ENCODE data around the gene HTATSF1. TPM values are rescaled to one million over a fixed set of nuclear protein-coding genes. Genes with fewer than 3 reads are reported as not detected.

Gene HTATSF1
- total RNA-seq, 1 donor from 2014 or later = 60.9 TPM

DNA sequence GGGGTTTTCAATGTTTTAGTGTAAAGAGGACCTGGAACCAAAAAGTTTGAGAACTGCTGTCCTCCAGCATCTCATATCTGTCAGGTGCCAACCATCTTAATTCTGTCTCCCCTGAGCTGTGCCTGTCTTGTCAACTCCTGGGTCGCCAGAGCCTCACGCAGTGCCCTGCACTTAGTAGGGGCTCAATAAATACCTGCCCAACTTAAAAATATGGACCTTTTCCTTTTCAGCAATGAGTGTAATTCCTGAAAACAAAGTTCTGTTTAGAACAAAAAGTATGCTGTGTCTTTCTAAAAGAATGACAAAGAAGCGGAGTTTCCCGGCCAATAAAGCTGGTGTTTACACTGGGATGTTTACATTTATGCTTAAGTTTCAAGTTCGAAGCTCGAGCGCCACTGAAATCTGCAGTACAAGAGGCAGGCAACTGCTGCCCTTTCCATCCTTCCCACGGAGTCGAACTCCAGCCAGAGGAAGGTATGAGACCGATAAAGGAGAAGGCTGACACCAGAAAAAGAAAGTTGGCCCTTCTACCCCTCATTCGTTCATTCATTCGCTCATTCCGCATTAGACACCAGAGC, 1.1 kb upstream of the HTATSF1 start:
- peaks cover 7% of the 10 kb centered on the region for H3K4me1 ChIP-seq
- H3K27ac ChIP-seq = peak overlapping the region; percentile 88
- peak overlapping the region; percentile 52 to 54 for H3K4me3 ChIP-seq
- TF ChIP-seq POLR2A (IDR thresholded peaks at IDR 0.05) (no peak), POLR2AphosphoS5 (IDR thresholded peaks at IDR 0.05; ENCODE audit: insufficient read depth in 1 of 2, low read depth in 1 of 2) (no peak)
- TF ChIP-seq, protein P1, sequence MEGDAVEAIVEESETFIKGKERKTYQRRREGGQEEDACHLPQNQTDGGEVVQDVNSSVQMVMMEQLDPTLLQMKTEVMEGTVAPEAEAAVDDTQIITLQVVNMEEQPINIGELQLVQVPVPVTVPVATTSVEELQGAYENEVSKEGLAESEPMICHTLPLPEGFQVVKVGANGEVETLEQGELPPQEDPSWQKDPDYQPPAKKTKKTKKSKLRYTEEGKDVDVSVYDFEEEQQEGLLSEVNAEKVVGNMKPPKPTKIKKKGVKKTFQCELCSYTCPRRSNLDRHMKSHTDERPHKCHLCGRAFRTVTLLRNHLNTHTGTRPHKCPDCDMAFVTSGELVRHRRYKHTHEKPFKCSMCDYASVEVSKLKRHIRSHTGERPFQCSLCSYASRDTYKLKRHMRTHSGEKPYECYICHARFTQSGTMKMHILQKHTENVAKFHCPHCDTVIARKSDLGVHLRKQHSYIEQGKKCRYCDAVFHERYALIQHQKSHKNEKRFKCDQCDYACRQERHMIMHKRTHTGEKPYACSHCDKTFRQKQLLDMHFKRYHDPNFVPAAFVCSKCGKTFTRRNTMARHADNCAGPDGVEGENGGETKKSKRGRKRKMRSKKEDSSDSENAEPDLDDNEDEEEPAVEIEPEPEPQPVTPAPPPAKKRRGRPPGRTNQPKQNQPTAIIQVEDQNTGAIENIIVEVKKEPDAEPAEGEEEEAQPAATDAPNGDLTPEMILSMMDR (IDR thresholded peaks at IDR 0.05) = no peak
- no peaks in the 10 kb centered on the region for H3K27me3 ChIP-seq
- no peak for DNase-seq (ENCODE audit: extremely low spot score in 2 of 2)
- no peaks in the 10 kb centered on the region for H3K9me3 ChIP-seq
- H3K36me3 ChIP-seq = no peaks in the 10 kb centered on the region
- intact Hi-C loops (cut with DNase I) = loop anchor here (5.0 kb wide), 1 partner anchor 81 kb away; no protein-coding TSS in a partner anchor

DNA sequence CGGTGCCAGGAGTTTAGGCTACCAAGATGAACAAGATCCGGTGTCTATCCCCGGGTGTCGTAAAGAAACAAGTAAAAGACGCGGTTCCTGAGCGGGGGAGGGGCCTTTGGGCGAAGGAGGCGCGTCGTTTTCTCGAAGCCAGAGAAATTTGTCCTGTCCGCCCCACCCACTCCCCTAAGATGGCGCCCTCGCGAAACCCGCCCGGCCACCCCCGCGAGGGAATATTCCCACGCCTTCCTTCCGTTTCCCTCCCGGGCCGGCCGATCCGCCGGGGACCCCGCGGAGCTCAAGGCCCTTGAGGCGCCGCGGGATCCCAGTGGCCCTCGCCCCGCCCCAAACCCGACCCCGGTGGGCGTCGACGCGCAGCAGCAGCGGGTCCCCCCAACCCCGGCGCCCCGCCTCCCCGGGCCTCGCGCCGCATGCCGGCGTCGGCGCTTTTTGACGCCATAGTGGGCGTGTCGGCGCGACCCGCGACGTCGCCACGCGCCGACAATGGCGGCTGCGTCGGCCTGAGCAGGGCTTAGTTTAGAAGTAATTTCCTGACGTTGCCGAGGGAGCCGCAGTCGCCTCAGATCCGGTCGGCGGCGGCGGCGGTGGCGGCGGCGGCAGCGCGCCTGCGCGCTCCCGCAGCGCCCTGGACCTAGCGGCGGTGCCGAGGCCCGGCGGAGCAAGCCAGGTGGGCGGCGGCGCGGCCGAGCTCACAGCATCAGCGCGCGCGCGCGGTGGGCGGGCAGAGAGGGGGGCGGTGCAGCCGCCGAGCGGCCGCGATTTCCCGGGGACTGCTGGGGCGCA, 432 bp upstream of the HTATSF1 start:
- peak overlapping the region; percentile 52 to 54 for H3K4me3 ChIP-seq
- TF ChIP-seq POLR2AphosphoS5 (IDR thresholded peaks at IDR 0.05; ENCODE audit: insufficient read depth in 1 of 2, low read depth in 1 of 2) = peak; percentile 46 to 48
- no peak for TF ChIP-seq POLR2A (IDR thresholded peaks at IDR 0.05)
- TF ChIP-seq, protein P1 (IDR thresholded peaks at IDR 0.05) = no peak
- H3K4me1 ChIP-seq = peaks cover 7% of the 10 kb centered on the region
- H3K36me3 ChIP-seq = no peaks in the 10 kb centered on the region
- H3K27me3 ChIP-seq = no peaks in the 10 kb centered on the region
- H3K27ac ChIP-seq = peak overlapping the region; percentile 88
- no peaks in the 10 kb centered on the region for H3K9me3 ChIP-seq
- intact Hi-C loops (cut with DNase I) = loop anchor here (5.0 kb wide), 1 partner anchor 80 kb away; no protein-coding TSS in a partner anchor
- DNase-seq (ENCODE audit: extremely low spot score in 2 of 2) = no peak

DNA sequence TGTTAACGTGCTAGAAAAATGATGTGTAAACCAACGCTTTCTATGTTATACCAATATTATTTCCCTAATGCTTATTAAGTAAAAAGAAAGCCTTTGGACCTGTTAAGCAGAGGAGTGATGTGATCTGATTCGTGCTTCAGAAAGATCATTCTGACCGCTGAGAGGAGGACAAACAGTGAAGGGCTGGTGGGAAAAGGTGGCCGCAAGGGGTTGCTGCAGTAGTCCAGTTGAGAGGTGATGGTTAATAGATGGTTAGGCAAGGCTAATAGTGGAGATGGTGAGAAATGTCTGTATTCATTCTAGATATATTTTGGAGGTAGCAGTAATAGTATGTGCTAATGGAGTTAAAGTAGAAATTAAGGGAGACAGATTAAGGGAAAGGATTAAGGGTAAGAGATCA, 21.7 kb downstream of the HTATSF1 start:
- Histone ChIP-seq H3K4me1 (no peaks in the 10 kb centered on the region), H3K27me3 (no peaks in the 10 kb centered on the region), H3K36me3 (no peaks in the 10 kb centered on the region), H3K9me3 (no peaks in the 10 kb centered on the region), H3K4me3 (no peak overlapping the region), H3K27ac (no peak overlapping the region)
- TF ChIP-seq POLR2AphosphoS5 (IDR thresholded peaks at IDR 0.05; ENCODE audit: insufficient read depth in 1 of 2, low read depth in 1 of 2) = no peak
- TF ChIP-seq, protein P1 (IDR thresholded peaks at IDR 0.05) = no peak
- TF ChIP-seq POLR2A (IDR thresholded peaks at IDR 0.05) = no peak
- DNase-seq (ENCODE audit: extremely low spot score in 2 of 2) = no peak
- intact Hi-C loops (cut with DNase I) = no loop called here

DNA sequence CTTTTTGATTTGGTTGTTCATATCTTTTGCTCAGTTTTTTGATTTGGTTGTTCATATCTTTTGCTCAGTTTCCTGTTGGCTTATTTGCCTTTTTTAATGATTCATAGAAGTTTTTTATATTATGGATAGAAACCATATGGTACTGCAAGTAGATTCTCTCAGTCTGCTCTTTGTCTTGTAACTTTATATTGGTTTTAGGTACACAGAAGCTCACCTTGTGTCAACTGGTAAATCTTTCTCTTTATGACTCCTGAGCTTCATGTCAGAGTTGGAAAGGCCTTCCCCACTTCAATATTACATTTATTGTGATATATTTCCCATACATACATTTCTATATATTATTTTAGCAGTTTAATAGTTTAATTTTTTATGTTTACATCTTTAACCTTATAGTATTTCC, 26.4 kb downstream of the HTATSF1 start:
- H3K27ac ChIP-seq = no peak overlapping the region
- no peaks in the 10 kb centered on the region for H3K4me1 ChIP-seq
- no peaks in the 10 kb centered on the region for H3K27me3 ChIP-seq
- intact Hi-C loops (cut with DNase I) = no loop called here
- no peaks in the 10 kb centered on the region for H3K9me3 ChIP-seq
- TF ChIP-seq POLR2AphosphoS5 (IDR thresholded peaks at IDR 0.05; ENCODE audit: insufficient read depth in 1 of 2, low read depth in 1 of 2) (no peak), POLR2A (IDR thresholded peaks at IDR 0.05) (no peak)
- TF ChIP-seq, protein P1 (IDR thresholded peaks at IDR 0.05) = no peak
- no peak for DNase-seq (ENCODE audit: extremely low spot score in 2 of 2)
- no peaks in the 10 kb centered on the region for H3K36me3 ChIP-seq
- H3K4me3 ChIP-seq = no peak overlapping the region

Data from vagina (tissue), 2 donors.